MM.1S (cell line): Measurements from ENCODE around the gene TMEM131.

Source experiments
- EZH2phosphoT487 ChIP-seq: fragments of 300-600 bp; sonication (generic); IDR thresholded peaks from 2 replicates; pipeline ENCODE4 v1.6.1; 2018; ENCODE audit warnings: antibody characterized with exemption, low read length
- TF ChIP-seq, protein P1 (sequence below): fragments of 300-600 bp; sonication (generic); IDR thresholded peaks from 2 replicates; pipeline ENCODE4 v1.5.1; 2016; ENCODE audit warnings: antibody characterized with exemption, low read length, mixed read lengths

DNA sequence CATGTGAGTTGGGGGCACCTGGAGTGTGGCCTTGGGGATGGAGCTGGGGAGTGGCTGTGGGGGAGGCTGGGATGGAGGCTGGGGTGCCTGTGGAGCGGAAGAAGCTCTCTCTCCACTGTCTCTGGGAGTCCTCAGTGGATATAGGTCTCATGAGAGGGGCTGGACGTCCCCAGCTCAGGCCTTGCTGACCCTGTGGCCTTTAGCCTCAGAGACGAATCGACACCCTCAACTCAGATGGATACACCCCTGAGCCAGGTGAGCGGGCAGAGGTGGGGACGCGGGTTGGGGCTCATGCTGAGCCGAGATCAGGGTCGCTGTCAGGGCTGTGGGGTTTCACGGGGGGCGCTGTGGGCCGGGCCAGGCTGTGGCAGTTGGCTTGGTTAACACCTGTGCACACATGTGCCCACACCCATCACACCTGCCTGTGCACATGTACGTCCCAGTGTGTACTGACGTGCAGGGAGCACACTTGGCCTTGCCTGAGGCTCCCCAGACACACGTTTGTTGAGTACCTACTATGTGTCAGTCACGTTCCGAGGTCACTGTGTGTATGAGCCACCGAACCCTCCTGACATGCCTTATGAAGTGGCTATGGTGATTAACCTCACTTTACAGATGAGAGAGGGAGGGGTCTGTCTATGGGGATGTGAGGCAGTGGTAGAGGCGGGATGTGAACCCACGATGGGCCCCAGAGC, 262.3 kb downstream of the TMEM131 start:
- TF ChIP-seq, protein P1, sequence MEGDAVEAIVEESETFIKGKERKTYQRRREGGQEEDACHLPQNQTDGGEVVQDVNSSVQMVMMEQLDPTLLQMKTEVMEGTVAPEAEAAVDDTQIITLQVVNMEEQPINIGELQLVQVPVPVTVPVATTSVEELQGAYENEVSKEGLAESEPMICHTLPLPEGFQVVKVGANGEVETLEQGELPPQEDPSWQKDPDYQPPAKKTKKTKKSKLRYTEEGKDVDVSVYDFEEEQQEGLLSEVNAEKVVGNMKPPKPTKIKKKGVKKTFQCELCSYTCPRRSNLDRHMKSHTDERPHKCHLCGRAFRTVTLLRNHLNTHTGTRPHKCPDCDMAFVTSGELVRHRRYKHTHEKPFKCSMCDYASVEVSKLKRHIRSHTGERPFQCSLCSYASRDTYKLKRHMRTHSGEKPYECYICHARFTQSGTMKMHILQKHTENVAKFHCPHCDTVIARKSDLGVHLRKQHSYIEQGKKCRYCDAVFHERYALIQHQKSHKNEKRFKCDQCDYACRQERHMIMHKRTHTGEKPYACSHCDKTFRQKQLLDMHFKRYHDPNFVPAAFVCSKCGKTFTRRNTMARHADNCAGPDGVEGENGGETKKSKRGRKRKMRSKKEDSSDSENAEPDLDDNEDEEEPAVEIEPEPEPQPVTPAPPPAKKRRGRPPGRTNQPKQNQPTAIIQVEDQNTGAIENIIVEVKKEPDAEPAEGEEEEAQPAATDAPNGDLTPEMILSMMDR: no peak
- no peak for TF ChIP-seq EZH2phosphoT487
